OCI-LY1 (cell line): ENCODE data around the gene ZNF519.

Source experiments
- CTCF ChIP-seq: fragments of 200-600 bp; sonication (generic), shearing (Covaris generic); IDR thresholded peaks from 2 replicates; pipeline ENCODE4 v1.5.1; 2017; ENCODE audit warnings: mild to moderate bottlenecking, antibody characterized with exemption, low read length, moderate library complexity, mixed read lengths
- EZH2 ChIP-seq: fragments of 200-600 bp; sonication (generic), shearing (Covaris generic); IDR thresholded peaks from 2 replicates; pipeline ENCODE4 v1.8.0; 2017; ENCODE audit warnings: borderline replicate concordance, mixed run types, mild to moderate bottlenecking, antibody characterized with exemption, low read length, moderate library complexity, mixed read lengths

- no peak for TF ChIP-seq CTCF
- no peak for TF ChIP-seq EZH2
These were observed 38.8 kb downstream of the ZNF519 start for GRCh38 chr18:14093307-14093915.
